C4-2B (cell line): ENCODE results near the gene PLD4.

Source experiments
- H3K27ac ChIP-seq: fragments of 450-650 bp; 2 replicates; pipeline ENCODE4 v1.5.1; 2017
- ZFX ChIP-seq: fragments of 450-650 bp; IDR thresholded peaks from 2 replicates; pipeline ENCODE4 v1.6.1; 2017
- TF ChIP-seq, protein P1 (sequence below): fragments of 450-650 bp; conservative IDR thresholded peaks from 2 replicates; pipeline ENCODE4 v1.5.1; 2017; ENCODE audit warnings: mild to moderate bottlenecking

The PLD4 gene

GRCh38 chr14:104979758-104980610 is 55.3 kb downstream of the PLD4 start:
- TF ChIP-seq, protein P1, sequence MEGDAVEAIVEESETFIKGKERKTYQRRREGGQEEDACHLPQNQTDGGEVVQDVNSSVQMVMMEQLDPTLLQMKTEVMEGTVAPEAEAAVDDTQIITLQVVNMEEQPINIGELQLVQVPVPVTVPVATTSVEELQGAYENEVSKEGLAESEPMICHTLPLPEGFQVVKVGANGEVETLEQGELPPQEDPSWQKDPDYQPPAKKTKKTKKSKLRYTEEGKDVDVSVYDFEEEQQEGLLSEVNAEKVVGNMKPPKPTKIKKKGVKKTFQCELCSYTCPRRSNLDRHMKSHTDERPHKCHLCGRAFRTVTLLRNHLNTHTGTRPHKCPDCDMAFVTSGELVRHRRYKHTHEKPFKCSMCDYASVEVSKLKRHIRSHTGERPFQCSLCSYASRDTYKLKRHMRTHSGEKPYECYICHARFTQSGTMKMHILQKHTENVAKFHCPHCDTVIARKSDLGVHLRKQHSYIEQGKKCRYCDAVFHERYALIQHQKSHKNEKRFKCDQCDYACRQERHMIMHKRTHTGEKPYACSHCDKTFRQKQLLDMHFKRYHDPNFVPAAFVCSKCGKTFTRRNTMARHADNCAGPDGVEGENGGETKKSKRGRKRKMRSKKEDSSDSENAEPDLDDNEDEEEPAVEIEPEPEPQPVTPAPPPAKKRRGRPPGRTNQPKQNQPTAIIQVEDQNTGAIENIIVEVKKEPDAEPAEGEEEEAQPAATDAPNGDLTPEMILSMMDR, result no peak
- TF ChIP-seq ZFX, result no peak
- H3K27ac ChIP-seq, result no peak overlapping the region

GRCh38 chr14:104980611-104981531 is 56.2 kb downstream of the PLD4 start:
- no peak overlapping the region for H3K27ac ChIP-seq

GRCh38 chr14:104981699-104982541 is 57.2 kb downstream of the PLD4 start:
- H3K27ac ChIP-seq, result no peak overlapping the region
- TF ChIP-seq, protein P1, result no peak
- TF ChIP-seq ZFX, result no peak

More at GRCh38 chr14:104980611-104981531, 56.2 kb downstream of the PLD4 start:
- no peak for TF ChIP-seq ZFX
- TF ChIP-seq, protein P1, result no peak

- no peak overlapping the region for H3K27ac ChIP-seq
These were observed 58.0 kb downstream of the PLD4 start for GRCh38 chr14:104982548-104983230.

More at GRCh38 chr14:104982548-104983230, 58.0 kb downstream of the PLD4 start:
- no peak for TF ChIP-seq ZFX
- TF ChIP-seq, protein P1, result no peak
